ENCODE results near the gene RABGAP1. TPM values are rescaled to one million over a fixed set of nuclear protein-coding genes. Genes with fewer than 3 reads are reported as not detected.
A peak's percentile ranks its signal among the peaks of the same experiment; 100 is the strongest.

RABGAP1 gene
- total RNA-seq, 1 donor from 2014 or later: 62.0 TPM

- H3K27ac ChIP-seq: no peak overlapping the region
- H3K4me1 ChIP-seq: peaks cover 21% of the 10 kb centered on the region
- no peak for TF ChIP-seq CTCF (IDR thresholded peaks at IDR 0.05)
These were observed 100.7 kb downstream of the RABGAP1 start for GRCh38 chr9:123041489-123041888.

GRCh38 chr9:123043081-123043939, 102.5 kb downstream of the RABGAP1 start:
- no peak for TF ChIP-seq CTCF (IDR thresholded peaks at IDR 0.05)
- Histone ChIP-seq H3K36me3 (no peaks in the 10 kb centered on the region), H3K4me1 (peaks cover 23% of the 10 kb centered on the region), H3K27me3 (ENCODE audit: low read depth) (no peaks in the 10 kb centered on the region), H3K27ac (no peak overlapping the region), H3K9me3 (peaks cover 5% of the 10 kb centered on the region), H3K4me3 (no peak overlapping the region)
- ATAC-seq (no peak), DNase-seq (no peak)
- intact Hi-C loops (cut with DNase I): no loop called here

More at GRCh38 chr9:123041489-123041888, 100.7 kb downstream of the RABGAP1 start:
- no peak for ATAC-seq
- intact Hi-C loops (cut with DNase I): no loop called here
- no peak for DNase-seq
- H3K27me3 ChIP-seq (ENCODE audit: low read depth): no peaks in the 10 kb centered on the region
- no peak overlapping the region for H3K4me3 ChIP-seq
- no peaks in the 10 kb centered on the region for H3K36me3 ChIP-seq
- peaks cover 5% of the 10 kb centered on the region for H3K9me3 ChIP-seq

DNA sequence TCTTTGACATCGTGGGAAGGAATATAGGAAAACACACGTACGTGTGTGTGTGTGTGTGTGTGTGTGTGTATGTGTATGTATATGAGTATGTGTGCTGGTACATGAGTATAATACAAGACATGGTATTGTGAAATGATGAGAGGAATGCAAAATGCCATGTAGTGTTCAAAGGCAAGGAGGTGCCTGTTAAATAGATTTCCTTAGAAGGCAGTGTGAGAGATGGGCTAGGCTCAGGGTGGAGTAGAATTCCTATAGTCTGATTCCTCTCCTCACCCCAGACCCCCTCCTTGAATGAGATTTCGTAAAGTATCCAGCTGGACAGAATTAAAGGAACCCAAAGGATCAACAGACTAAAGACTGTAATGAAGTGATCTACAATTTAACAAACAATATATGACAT, 103.8 kb downstream of the RABGAP1 start:
- H3K27ac ChIP-seq: no peak overlapping the region
- ATAC-seq: no peak
- no peak for DNase-seq

GRCh38 chr9:123046406-123047195, 105.8 kb downstream of the RABGAP1 start:
- no peak for TF ChIP-seq CTCF (IDR thresholded peaks at IDR 0.05)
- intact Hi-C loops (cut with DNase I): no loop called here
- DNase-seq (no peak), ATAC-seq (no peak)
- no peak overlapping the region for H3K27ac ChIP-seq
- peaks cover 32% of the 10 kb centered on the region for H3K4me1 ChIP-seq
- no peaks in the 10 kb centered on the region for H3K36me3 ChIP-seq
- H3K4me3 ChIP-seq: no peak overlapping the region
- H3K9me3 ChIP-seq: peaks cover 5% of the 10 kb centered on the region
- H3K27me3 ChIP-seq (ENCODE audit: low read depth): no peaks in the 10 kb centered on the region

More for the DNA sequence above, 103.8 kb downstream of the RABGAP1 start:
- intact Hi-C loops (cut with DNase I): no loop called here
- H3K4me3 ChIP-seq: no peak overlapping the region
- no peaks in the 10 kb centered on the region for H3K27me3 ChIP-seq (ENCODE audit: low read depth)
- H3K4me1 ChIP-seq: peaks cover 30% of the 10 kb centered on the region
- no peaks in the 10 kb centered on the region for H3K36me3 ChIP-seq
- TF ChIP-seq CTCF (IDR thresholded peaks at IDR 0.05): no peak
- H3K9me3 ChIP-seq: peaks cover 5% of the 10 kb centered on the region

GRCh38 chr9:123048748-123049147, 107.9 kb downstream of the RABGAP1 start:
- no peaks in the 10 kb centered on the region for H3K27me3 ChIP-seq (ENCODE audit: low read depth)
- H3K36me3 ChIP-seq: no peaks in the 10 kb centered on the region
- peaks cover 32% of the 10 kb centered on the region for H3K4me1 ChIP-seq
- no peaks in the 10 kb centered on the region for H3K9me3 ChIP-seq
- DNase-seq (no peak), ATAC-seq (peak in 1 of 2 donors; percentile 33)
- TF ChIP-seq CTCF (IDR thresholded peaks at IDR 0.05): no peak
- no peak overlapping the region for H3K4me3 ChIP-seq
- intact Hi-C loops (cut with DNase I): no loop called here
- no peak overlapping the region for H3K27ac ChIP-seq
